Measurements from ENCODE around the gene MAMDC2. TPM values are rescaled to one million over a fixed set of nuclear protein-coding genes. Genes with fewer than 3 reads are reported as not detected.
"Not testable (repeated sequence)": the region's sequence is repeated elsewhere in the genome, so short reads cannot be mapped to it uniquely, and the experiment has no call there.

MAMDC2 gene
- total RNA-seq, 6 experiments from 2014 or later, result 4.0 to 16.6 (median 13.9) TPM

DNA sequence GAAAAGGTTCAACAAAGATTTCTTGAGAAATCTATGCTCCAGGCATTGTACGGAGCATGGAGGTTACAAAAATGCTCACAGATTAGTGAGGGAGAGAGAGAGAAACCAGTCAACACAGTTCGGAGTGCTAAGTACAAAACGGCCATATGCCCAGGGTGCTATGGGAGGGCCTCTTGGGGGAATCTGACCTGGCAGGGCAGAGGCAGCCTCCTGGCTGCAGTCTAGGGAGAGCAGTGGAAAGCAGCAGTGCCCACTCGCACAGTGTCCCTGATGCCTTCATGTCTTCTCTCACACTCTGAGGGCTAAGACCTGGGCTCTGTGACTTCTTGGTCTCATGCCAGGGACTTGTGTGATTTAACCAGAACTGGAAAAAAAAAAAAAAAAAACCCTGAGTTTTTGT, 185.4 kb downstream of the MAMDC2 start:
- no peak overlapping the region for H3K4me3 Mint-ChIP-seq
- peak overlapping the region; percentile 0; the same call in 1 of the 2 replicates for H3K27ac Mint-ChIP-seq
- no peak for DNase-seq
- no peaks in the 10 kb centered on the region for H3K36me3 Mint-ChIP-seq (ENCODE audit: low read depth)
- peaks cover 23% of the 10 kb centered on the region for H3K4me1 Mint-ChIP-seq (ENCODE audit: low read depth)
- TF ChIP-seq CTCF (IDR thresholded peaks at IDR 0.05), result no peak
- no peaks in the 10 kb centered on the region for H3K9me3 Mint-ChIP-seq
- no peaks in the 10 kb centered on the region for H3K27me3 Mint-ChIP-seq (ENCODE audit: insufficient read depth)

DNA sequence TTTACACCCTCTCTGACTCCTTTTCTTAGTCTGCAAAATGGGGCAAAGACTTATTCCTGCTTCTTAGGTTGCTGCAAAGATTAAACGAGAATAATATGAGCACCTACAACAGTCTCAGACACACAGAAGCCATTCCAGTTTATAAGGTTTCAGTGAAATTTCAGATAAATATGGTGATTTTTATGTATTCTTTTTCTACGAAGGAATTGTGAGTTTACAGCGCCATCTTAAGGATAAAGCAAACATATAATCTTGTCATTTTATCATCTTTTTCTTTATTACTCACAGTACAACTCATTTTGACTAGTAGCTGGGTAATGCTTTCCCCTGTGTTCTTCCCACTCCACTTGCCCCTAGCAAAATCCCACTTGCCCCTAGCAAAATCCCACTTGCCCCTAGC, 185.9 kb downstream of the MAMDC2 start:
- no peaks in the 10 kb centered on the region for H3K9me3 Mint-ChIP-seq
- no peak overlapping the region for H3K4me3 Mint-ChIP-seq
- H3K27me3 Mint-ChIP-seq (ENCODE audit: insufficient read depth), result no peaks in the 10 kb centered on the region
- peak overlapping the region; percentile 42; the same call in 1 of the 2 replicates for H3K27ac Mint-ChIP-seq
- H3K4me1 Mint-ChIP-seq (ENCODE audit: low read depth), result peaks cover 23% of the 10 kb centered on the region
- DNase-seq, result peak; percentile 55
- TF ChIP-seq CTCF (IDR thresholded peaks at IDR 0.05), result peak; percentile 79
- no peaks in the 10 kb centered on the region for H3K36me3 Mint-ChIP-seq (ENCODE audit: low read depth)

GRCh38 chr9:70232476-70232875, 188.8 kb downstream of the MAMDC2 start:
- Mint-ChIP-seq H3K27ac (no peak overlapping the region), H3K9me3 (no peaks in the 10 kb centered on the region), H3K4me3 (no peak overlapping the region), H3K27me3 (ENCODE audit: insufficient read depth) (no peaks in the 10 kb centered on the region), H3K36me3 (ENCODE audit: low read depth) (peaks cover 7% of the 10 kb centered on the region; the same call in 1 of the 2 replicates), H3K4me1 (ENCODE audit: low read depth) (peaks cover 23% of the 10 kb centered on the region)
- no peak for TF ChIP-seq CTCF (IDR thresholded peaks at IDR 0.05)
- DNase-seq, result no peak

DNA sequence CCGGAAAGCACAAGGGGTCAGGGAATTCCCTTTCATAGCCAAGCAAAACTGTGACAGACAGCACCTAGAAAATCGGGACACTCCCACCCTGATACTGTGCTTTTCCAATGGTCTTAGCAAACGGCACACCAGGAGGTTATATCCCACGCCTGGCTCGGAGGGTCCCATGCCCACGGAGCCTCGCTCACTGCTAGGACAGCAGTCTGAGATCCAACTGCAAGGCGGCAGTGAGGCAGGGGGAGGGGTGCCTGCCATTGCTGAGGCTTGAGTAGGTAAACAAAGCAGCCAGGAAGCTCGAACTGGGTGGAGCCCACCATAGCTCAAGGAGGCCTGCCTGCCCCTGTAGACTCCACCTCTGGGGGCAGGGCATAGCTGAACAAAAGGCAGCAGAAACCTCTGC, 190.6 kb downstream of the MAMDC2 start:
- H3K27me3 Mint-ChIP-seq (ENCODE audit: insufficient read depth); H3K9me3 Mint-ChIP-seq; H3K36me3 Mint-ChIP-seq (ENCODE audit: low read depth); DNase-seq; H3K27ac Mint-ChIP-seq; H3K4me3 Mint-ChIP-seq: not testable (repeated sequence)
- H3K4me1 Mint-ChIP-seq (ENCODE audit: low read depth), result peaks cover 16% of the 10 kb centered on the region

GRCh38 chr9:70245952-70246351, 202.3 kb downstream of the MAMDC2 start:
- H3K4me3 Mint-ChIP-seq; DNase-seq; H3K27ac Mint-ChIP-seq; H3K4me1 Mint-ChIP-seq (ENCODE audit: low read depth); H3K9me3 Mint-ChIP-seq; H3K27me3 Mint-ChIP-seq (ENCODE audit: insufficient read depth); H3K36me3 Mint-ChIP-seq (ENCODE audit: low read depth): not testable (repeated sequence)

DNA sequence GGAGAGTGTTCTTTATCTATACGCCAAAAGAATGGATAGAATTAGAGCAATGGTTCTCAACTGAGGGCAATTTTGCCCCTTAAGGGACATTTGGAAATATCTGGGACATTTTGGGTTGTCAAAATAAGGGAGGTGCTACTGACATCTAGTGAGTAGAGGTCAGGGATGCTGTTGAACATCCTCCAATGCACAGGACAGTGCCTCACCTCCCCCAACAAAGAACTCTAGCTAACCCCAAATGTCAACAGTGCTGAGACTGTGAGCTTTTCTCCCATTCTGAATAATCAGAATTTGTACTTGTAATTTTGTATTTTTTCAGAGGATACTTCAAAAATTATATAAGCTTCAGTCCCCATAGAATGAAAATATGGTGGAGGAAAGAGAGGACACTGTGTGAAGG, 206.6 kb downstream of the MAMDC2 start:
- Mint-ChIP-seq H3K9me3 (no peaks in the 10 kb centered on the region), H3K36me3 (ENCODE audit: low read depth) (no peaks in the 10 kb centered on the region), H3K4me3 (no peak overlapping the region), H3K27ac (no peak overlapping the region), H3K4me1 (ENCODE audit: low read depth) (peaks cover 12% of the 10 kb centered on the region), H3K27me3 (ENCODE audit: insufficient read depth) (no peaks in the 10 kb centered on the region)
- DNase-seq, result no peak
- no peak for TF ChIP-seq CTCF (IDR thresholded peaks at IDR 0.05)

DNA sequence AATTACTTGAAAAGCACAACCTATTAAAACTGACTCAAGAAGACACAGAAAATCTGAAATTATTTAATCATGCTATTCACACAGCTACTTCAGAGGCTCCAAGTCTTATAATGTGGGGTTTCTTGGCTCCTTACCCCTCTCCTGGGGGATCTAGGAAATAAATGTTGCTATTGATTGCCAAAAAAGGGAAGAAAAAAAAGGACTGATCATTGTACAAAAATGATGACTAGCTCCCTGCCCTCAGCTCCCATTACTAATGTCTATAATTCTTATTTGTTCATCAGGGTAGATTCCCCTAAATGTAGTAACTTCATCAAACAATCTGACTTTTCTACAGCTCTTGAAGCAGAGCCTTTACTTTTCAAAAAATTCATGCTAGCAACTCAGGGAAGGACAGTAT, 211.8 kb downstream of the MAMDC2 start:
- Mint-ChIP-seq H3K9me3 (peaks cover 6% of the 10 kb centered on the region), H3K27ac (peak overlapping the region; percentile 86), H3K27me3 (ENCODE audit: insufficient read depth) (no peaks in the 10 kb centered on the region; the same call in none of the 2 replicates), H3K4me1 (ENCODE audit: low read depth) (peaks cover 55% of the 10 kb centered on the region), H3K4me3 (peak overlapping the region; percentile 74), H3K36me3 (ENCODE audit: low read depth) (peaks cover 15% of the 10 kb centered on the region)
- DNase-seq, result no peak
- no peak for TF ChIP-seq CTCF (IDR thresholded peaks at IDR 0.05)
